GM19455 (cell line): ENCODE data around the gene TRIO.

ENCODE experiments used
- ATAC-seq: cut with Tn5 transposase; IDR thresholded peaks from one replicate; pipeline ENCODE4 v1.9.1; 2021; ENCODE audit not compliant: unreplicated experiment

The TRIO gene

GRCh38 chr5:14467886-14468285 is 324.7 kb downstream of the TRIO start:
- ATAC-seq: no peak

- ATAC-seq: no peak
These were observed 326.6 kb downstream of the TRIO start for GRCh38 chr5:14469551-14470377.

- no peak for ATAC-seq
These were observed 328.4 kb downstream of the TRIO start for GRCh38 chr5:14471507-14471906.

- ATAC-seq: no peak
These were observed 329.9 kb downstream of the TRIO start for GRCh38 chr5:14472986-14473567.

GRCh38 chr5:14475045-14475444 is 331.9 kb downstream of the TRIO start:
- ATAC-seq: no peak

GRCh38 chr5:14476786-14477435 is 333.8 kb downstream of the TRIO start:
- no peak for ATAC-seq

GRCh38 chr5:14479143-14479696 is 336.1 kb downstream of the TRIO start:
- no peak for ATAC-seq

GRCh38 chr5:14481349-14481748 is 338.2 kb downstream of the TRIO start:
- ATAC-seq: no peak

- no peak for ATAC-seq
These were observed 338.9 kb downstream of the TRIO start for GRCh38 chr5:14482085-14482484.

- no peak for ATAC-seq
These were observed 340.5 kb downstream of the TRIO start for GRCh38 chr5:14483504-14484157.

- no peak for ATAC-seq
These were observed 343.3 kb downstream of the TRIO start for GRCh38 chr5:14486486-14486885.

- ATAC-seq: no peak
These were observed 344.1 kb downstream of the TRIO start for GRCh38 chr5:14486996-14487896.

GRCh38 chr5:14487897-14488570 is 344.9 kb downstream of the TRIO start:
- no peak for ATAC-seq

GRCh38 chr5:14488709-14489108 is 345.6 kb downstream of the TRIO start:
- no peak for ATAC-seq

- no peak for ATAC-seq
These were observed 346.5 kb downstream of the TRIO start for GRCh38 chr5:14489643-14490042.

GRCh38 chr5:14490309-14490711 is 347.2 kb downstream of the TRIO start:
- no peak for ATAC-seq

GRCh38 chr5:14491015-14491915 is 348.1 kb downstream of the TRIO start:
- no peak for ATAC-seq

GRCh38 chr5:14492331-14492964 is 349.3 kb downstream of the TRIO start:
- ATAC-seq: no peak
